ENCODE results near the gene SLC12A9. TPM values are rescaled to one million over a fixed set of nuclear protein-coding genes. Genes with fewer than 3 reads are reported as not detected.

The SLC12A9 gene
- total RNA-seq, 2 donors from 2014 or later, result 22.0 to 29.4 TPM

DNA sequence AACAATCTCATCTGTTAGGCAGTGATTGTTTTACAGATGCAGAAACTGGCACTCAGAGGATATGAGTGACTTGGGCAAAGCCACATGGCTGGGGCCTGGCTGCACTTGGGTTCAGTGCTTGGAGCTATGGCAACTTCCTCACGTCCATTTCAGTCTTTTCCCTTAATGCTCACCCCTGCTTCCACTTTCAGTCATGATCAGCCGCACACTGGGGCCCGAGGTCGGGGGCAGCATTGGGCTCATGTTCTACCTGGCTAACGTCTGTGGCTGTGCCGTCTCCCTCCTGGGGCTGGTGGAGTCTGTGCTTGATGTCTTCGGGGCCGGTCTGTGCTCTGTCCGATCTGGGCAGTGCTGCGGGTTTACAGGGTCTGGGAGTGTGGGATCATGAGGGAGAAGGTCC, 3.0 kb downstream of the SLC12A9 start:
- DNase-seq (ENCODE audit: low spot score), result no peak
- TF ChIP-seq POLR2A (IDR thresholded peaks at IDR 0.05) (no peak), POLR2AphosphoS5 (IDR thresholded peaks at IDR 0.05) (no peak)
- TF ChIP-seq, protein P1, sequence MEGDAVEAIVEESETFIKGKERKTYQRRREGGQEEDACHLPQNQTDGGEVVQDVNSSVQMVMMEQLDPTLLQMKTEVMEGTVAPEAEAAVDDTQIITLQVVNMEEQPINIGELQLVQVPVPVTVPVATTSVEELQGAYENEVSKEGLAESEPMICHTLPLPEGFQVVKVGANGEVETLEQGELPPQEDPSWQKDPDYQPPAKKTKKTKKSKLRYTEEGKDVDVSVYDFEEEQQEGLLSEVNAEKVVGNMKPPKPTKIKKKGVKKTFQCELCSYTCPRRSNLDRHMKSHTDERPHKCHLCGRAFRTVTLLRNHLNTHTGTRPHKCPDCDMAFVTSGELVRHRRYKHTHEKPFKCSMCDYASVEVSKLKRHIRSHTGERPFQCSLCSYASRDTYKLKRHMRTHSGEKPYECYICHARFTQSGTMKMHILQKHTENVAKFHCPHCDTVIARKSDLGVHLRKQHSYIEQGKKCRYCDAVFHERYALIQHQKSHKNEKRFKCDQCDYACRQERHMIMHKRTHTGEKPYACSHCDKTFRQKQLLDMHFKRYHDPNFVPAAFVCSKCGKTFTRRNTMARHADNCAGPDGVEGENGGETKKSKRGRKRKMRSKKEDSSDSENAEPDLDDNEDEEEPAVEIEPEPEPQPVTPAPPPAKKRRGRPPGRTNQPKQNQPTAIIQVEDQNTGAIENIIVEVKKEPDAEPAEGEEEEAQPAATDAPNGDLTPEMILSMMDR (IDR thresholded peaks at IDR 0.05), result no peak
- 87% methylated on average over 10 of the region's 10 CpGs for WGBS
- no peaks in the 10 kb centered on the region for H3K27me3 ChIP-seq (replicated peaks; ENCODE audit: insufficient read depth)
- H3K36me3 ChIP-seq, result no peaks in the 10 kb centered on the region
- H3K9me3 ChIP-seq, result no peaks in the 10 kb centered on the region
- H3K4me1 ChIP-seq (replicated peaks), result no peaks in the 10 kb centered on the region
- intact Hi-C loops (cut with DNase I), result no loop called here
- H3K27ac ChIP-seq, result no peak overlapping the region
- no peak overlapping the region for H3K4me3 ChIP-seq

DNA sequence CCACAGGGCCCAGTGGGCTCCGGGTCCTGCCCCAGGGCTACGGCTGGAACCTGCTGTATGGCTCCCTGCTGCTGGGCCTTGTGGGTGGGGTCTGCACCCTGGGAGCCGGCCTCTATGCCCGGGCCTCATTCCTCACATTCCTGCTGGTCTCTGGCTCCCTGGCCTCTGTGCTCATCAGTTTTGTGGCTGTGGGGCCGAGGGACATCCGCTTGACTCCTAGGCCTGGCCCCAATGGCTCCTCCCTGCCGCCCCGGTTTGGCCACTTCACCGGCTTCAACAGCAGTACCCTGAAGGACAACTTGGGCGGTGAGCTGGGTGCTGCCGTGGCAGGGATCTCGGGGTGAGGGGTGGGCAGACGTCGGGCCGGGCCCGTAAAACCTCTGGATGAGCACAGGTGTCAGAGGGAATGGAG, 4.4 kb downstream of the SLC12A9 start:
- Histone ChIP-seq H3K27ac (no peak overlapping the region), H3K4me3 (no peak overlapping the region), H3K27me3 (replicated peaks; ENCODE audit: insufficient read depth) (no peaks in the 10 kb centered on the region), H3K36me3 (no peaks in the 10 kb centered on the region), H3K9me3 (no peaks in the 10 kb centered on the region), H3K4me1 (replicated peaks) (no peaks in the 10 kb centered on the region)
- TF ChIP-seq POLR2AphosphoS5 (IDR thresholded peaks at IDR 0.05), result no peak
- TF ChIP-seq POLR2A (IDR thresholded peaks at IDR 0.05), result no peak
- TF ChIP-seq, protein P1 (IDR thresholded peaks at IDR 0.05), result no peak
- intact Hi-C loops (cut with DNase I), result no loop called here
- no peak for DNase-seq (ENCODE audit: low spot score)
- 82% methylated on average over 16 of the region's 16 CpGs for WGBS

DNA sequence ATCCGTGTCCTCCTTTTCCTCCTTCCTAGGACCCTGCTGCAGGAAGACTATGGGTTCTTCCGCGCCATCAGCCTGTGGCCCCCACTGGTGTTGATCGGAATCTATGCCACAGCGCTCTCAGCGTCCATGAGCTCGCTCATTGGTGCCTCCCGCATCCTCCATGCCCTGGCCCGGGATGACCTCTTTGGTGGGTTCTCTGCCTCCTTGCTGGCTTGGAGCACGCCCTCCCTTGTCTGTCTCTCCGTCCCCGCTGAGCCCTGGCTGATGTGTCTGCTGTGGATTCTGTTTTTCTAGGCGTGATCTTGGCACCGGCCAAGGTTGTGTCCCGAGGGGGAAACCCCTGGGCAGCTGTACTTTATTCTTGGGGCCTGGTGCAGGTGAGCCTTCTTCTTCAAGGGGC, 7.3 kb downstream of the SLC12A9 start:
- Histone ChIP-seq H3K9me3 (no peaks in the 10 kb centered on the region), H3K4me3 (no peak overlapping the region), H3K4me1 (replicated peaks) (no peaks in the 10 kb centered on the region), H3K27me3 (replicated peaks; ENCODE audit: insufficient read depth) (no peaks in the 10 kb centered on the region), H3K36me3 (no peaks in the 10 kb centered on the region), H3K27ac (no peak overlapping the region)
- WGBS, result 85% methylated on average over 15 of the region's 15 CpGs
- no peak for TF ChIP-seq POLR2AphosphoS5 (IDR thresholded peaks at IDR 0.05)
- TF ChIP-seq, protein P1 (IDR thresholded peaks at IDR 0.05), result no peak
- no peak for TF ChIP-seq POLR2A (IDR thresholded peaks at IDR 0.05)
- intact Hi-C loops (cut with DNase I), result no loop called here
- DNase-seq (ENCODE audit: low spot score), result no peak

DNA sequence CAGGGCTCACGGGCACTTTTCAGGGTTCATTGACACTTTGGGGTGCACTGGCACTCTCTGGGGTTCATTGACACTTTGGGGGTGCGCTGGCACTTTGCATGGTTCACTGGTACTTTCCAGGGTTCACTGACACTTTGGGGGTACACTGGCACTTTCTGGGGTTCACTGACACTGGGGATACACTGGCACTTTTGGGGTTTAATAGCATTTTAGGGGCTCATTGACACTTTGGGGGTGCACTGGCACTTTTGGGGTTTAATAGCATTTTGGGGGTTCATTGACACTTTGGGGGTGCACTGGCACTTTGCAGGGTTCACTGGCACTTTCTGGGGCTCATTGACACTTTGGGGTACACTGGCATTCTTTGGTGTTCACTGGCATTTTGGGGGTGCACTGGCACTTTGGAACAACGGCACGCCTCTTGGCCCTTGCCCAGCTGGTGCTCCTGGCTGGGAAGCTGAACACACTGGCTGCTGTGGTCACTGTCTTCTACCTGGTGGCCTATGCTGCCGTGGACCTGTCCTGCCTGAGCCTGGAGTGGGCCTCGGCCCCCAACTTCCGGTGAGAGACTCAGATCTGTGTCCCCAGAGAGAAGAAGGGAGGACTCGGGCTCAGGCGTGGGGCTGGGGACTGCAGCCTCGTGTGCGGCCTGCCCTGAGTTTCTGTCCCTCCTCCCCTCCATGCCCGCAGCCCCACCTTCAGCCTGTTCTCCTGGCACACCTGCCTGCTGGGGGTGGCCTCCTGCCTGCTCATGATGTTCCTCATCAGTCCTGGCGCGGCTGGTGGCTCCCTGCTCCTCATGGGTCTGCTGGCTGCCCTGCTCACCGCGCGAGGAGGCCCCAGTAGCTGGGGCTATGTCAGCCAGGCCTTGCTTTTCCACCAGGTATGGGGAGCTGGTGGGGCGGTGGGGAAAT, 8.4 kb downstream of the SLC12A9 start:
- Histone ChIP-seq H3K9me3 (no peaks in the 10 kb centered on the region), H3K27me3 (replicated peaks; ENCODE audit: insufficient read depth) (no peaks in the 10 kb centered on the region), H3K4me3 (no peak overlapping the region), H3K27ac (no peak overlapping the region), H3K4me1 (replicated peaks) (peaks cover 5% of the 10 kb centered on the region), H3K36me3 (no peaks in the 10 kb centered on the region)
- 88% methylated on average over 18 of the region's 18 CpGs for WGBS
- intact Hi-C loops (cut with DNase I), result no loop called here
- DNase-seq (ENCODE audit: low spot score), result no peak
- TF ChIP-seq POLR2AphosphoS5 (IDR thresholded peaks at IDR 0.05), result no peak

DNA sequence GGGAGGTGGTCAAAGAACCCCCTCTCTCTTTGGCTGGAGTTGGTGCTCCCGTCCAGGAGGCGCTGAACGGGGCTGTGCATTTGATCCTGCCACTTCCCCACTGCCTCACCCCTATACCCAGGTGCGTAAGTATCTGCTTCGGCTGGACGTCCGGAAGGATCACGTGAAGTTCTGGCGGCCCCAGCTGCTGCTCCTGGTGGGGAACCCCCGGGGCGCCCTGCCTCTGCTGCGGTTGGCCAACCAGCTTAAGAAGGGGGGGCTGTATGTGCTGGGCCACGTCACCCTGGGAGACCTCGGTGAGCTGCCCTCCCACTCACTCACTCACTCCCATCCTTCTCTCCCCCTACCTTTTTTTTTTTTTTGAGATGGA, 9.1 kb downstream of the SLC12A9 start:
- Histone ChIP-seq H3K9me3 (no peaks in the 10 kb centered on the region), H3K36me3 (no peaks in the 10 kb centered on the region), H3K27ac (no peak overlapping the region), H3K4me3 (no peak overlapping the region), H3K27me3 (replicated peaks; ENCODE audit: insufficient read depth) (no peaks in the 10 kb centered on the region), H3K4me1 (replicated peaks) (peaks cover 11% of the 10 kb centered on the region)
- TF ChIP-seq, protein P1 (IDR thresholded peaks at IDR 0.05), result no peak
- TF ChIP-seq POLR2AphosphoS5 (IDR thresholded peaks at IDR 0.05), result no peak
- TF ChIP-seq POLR2A (IDR thresholded peaks at IDR 0.05), result no peak
- WGBS, result 90% methylated on average over 14 of the region's 14 CpGs
- intact Hi-C loops (cut with DNase I), result no loop called here
- no peak for DNase-seq (ENCODE audit: low spot score)

All from prostate gland (tissue), 2 donors.